GM12874 (cell line): ENCODE results near the gene ADAMTSL1.

Experiments
- TF ChIP-seq, protein P1 (sequence below): IDR thresholded peaks from 2 replicates; pipeline ENCODE4 v1.5.1; 2011; ENCODE audit warnings: low read depth, mild to moderate bottlenecking, control low read depth, low read length, moderate library complexity; ENCODE audit not compliant: insufficient read depth

ADAMTSL1 gene

DNA sequence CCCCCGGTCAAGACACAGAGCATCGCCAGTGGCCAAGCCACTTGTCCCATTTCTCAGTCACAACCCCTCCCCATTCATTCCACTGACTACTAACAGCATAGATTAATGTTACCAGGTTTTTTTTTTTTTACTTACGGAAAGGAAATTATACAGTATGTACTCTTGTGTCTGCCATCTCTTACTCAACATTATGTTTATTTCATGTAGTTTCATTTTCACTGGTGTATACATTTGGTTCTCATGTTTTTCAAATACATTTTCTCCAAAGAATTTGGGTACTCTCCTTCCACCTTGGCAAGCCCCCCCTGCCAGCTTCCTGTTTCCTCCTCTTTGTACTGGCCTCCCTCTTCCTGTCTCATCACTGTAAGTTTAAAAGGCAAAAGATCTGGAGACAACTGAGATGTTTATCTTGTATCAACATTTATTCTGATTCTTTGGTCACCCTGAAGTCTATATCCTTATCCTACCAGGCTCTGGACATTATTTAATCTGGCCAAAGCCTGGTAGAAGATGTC, 351.8 kb downstream of the ADAMTSL1 start:
- TF ChIP-seq, protein P1, sequence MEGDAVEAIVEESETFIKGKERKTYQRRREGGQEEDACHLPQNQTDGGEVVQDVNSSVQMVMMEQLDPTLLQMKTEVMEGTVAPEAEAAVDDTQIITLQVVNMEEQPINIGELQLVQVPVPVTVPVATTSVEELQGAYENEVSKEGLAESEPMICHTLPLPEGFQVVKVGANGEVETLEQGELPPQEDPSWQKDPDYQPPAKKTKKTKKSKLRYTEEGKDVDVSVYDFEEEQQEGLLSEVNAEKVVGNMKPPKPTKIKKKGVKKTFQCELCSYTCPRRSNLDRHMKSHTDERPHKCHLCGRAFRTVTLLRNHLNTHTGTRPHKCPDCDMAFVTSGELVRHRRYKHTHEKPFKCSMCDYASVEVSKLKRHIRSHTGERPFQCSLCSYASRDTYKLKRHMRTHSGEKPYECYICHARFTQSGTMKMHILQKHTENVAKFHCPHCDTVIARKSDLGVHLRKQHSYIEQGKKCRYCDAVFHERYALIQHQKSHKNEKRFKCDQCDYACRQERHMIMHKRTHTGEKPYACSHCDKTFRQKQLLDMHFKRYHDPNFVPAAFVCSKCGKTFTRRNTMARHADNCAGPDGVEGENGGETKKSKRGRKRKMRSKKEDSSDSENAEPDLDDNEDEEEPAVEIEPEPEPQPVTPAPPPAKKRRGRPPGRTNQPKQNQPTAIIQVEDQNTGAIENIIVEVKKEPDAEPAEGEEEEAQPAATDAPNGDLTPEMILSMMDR, result no peak

DNA sequence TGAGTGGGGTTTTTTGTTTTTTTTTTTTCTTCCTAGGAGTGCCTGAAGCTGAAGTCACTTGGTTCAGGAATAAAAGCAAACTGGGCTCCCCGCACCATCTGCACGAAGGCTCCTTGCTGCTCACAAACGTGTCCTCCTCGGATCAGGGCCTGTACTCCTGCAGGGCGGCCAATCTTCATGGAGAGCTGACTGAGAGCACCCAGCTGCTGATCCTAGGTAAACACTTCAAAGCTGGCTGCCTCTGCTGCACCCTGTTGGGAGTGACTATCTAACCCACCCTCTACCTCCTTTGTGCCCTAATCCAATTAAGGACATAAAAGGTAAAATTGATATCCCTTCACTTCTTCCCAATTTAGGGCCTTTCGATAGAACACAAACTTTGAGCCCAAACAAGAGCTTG, 352.3 kb downstream of the ADAMTSL1 start:
- TF ChIP-seq, protein P1, result no peak

DNA sequence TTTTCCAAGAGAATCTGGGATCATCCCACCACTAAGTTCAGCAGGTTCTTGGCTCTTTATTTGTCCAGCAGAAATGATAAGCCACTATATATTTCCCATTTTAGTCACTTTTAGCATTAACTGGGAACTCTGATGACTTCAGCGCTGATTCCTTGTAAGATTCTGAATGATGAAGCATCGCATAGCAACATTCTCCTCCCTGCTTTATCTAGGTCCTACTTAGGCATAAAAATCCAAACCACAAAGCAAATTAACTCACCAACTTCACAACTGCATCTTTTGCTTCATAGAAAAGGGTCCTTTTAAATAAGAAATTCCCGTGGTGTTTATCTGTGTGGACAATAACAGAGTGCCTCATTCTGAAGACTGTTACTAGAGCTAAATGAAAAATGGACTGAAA, 355.1 kb downstream of the ADAMTSL1 start:
- TF ChIP-seq, protein P1, result no peak

DNA sequence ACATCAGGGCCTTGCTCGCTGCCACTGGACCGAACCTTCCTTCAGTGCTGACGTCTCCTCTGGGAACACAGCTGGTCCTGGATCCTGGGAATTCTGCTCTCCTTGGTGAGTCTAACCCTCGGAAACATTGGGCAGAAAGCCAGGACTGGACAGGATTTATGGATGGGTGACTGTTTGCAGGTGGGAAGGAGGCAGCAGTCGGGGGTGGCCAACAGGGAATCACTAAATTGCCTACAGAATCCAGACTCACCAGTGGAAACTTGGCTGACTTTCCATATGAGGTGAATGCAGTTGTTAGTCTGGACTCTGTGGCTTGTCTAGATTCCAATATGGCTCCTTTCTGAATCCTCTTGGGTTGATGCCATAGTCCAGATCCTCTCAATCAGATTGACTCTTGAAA, 355.9 kb downstream of the ADAMTSL1 start:
- TF ChIP-seq, protein P1, result no peak

DNA sequence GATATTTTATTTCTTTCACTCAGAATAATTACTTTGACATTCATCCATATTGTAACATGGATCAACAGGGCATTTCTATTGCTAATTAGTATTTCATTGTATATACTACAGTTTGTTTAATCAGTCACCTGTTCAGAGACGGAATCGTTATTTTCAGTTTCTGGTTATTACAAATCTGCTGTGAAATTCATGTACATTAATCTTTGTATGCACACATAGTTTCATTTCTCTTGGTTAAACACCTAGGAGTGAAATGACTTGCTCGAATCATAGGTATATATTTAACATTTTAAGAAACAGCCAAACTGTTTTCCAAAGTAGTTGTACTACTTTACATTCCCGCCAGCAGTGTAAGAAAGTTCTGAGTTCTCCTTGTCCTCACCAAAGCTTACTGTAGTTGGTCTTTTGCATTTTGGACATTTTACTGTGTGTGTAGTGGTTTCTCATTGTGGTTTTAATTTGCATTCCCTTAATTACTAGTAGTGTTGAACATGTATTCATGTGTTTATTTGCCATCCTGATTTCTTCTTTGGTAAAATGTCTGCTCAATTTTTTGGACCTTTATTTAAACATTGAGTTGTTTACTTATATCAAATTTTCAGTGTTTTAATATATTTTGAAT, 360.9 kb downstream of the ADAMTSL1 start:
- TF ChIP-seq, protein P1, result no peak

DNA sequence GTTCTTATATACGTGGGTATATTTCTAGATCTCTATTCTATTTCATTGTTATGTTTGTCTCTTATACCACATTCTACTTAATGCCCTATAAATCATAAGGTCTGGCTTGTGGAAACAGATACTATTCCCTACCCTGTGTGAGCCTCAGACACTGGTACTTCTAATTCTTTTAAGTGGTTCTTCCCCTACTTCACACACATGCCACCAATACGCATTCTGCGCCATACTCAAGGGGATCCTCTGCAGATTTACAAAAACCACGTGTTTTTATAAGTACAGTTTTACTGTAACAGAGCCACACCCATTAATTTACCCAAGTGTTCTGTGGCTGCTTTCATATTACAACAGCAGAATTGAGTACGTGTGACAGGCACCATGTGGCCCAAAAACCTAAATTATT, 363.4 kb downstream of the ADAMTSL1 start:
- TF ChIP-seq, protein P1, result no peak

DNA sequence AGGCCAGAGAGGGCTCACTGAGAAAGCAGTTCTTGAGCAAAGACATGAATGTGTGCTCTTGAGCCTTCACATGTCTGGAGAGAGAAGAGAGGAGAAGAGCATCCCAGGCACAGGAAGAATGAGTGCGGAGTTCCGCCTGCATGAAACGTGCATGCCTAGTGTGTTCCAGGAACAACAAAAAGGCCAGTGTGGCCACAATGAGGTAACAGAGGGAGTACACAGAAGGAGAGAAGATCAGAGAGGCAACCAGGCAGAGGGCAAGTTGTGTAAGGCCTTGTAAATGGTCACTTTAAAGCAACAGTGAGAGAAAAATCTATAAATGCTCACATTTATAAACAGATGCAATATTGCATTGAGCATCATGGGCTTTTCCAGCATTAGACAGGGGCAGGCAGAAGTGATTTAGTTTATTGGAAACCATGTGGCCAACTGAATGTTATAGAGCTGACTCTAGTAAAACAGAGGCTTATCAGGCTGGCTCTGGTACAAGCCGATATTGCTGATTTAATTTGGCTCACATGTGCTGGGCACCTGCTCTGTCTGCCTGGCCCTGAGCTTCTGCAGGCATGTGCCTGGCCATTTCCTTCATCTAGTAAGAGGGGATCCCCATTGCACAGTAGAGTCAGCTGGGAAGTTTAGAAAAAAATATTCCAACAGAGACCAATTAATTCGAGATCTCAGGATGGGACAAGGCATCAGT, 373.8 kb downstream of the ADAMTSL1 start:
- TF ChIP-seq, protein P1, result no peak
